Trophoblast cell (in vitro differentiated cells and primary cell): Measurements from ENCODE around the gene OLFM1.

Experiments used
- DNase-seq, 2 donors: peaks; one replicate each; pipeline ENCODE4 v3.0.0-alpha.2; 2016
- H2AFZ ChIP-seq: 2 replicates; pipeline ENCODE4 v1.6.1; 2013; ENCODE audit warnings: low read length, moderate library complexity, mild to moderate bottlenecking; ENCODE audit not compliant: insufficient read depth, poor library complexity
- H2AK5ac ChIP-seq: 2 replicates; pipeline ENCODE4 v1.6.1; 2013; ENCODE audit warnings: mild to moderate bottlenecking, low read length
- H2BK120ac ChIP-seq: 2 replicates; pipeline ENCODE4 v1.6.1; 2013; ENCODE audit warnings: low read length, mild to moderate bottlenecking, moderate library complexity; ENCODE audit not compliant: insufficient read depth, poor library complexity
- H2BK12ac ChIP-seq: 2 replicates; pipeline ENCODE4 v1.6.1; 2013; ENCODE audit warnings: mild to moderate bottlenecking, low read length, moderate library complexity
- H2BK5ac ChIP-seq: 2 replicates; pipeline ENCODE4 v1.6.1; 2013; ENCODE audit warnings: low read length, low read depth, moderate library complexity, mild to moderate bottlenecking; ENCODE audit not compliant: poor library complexity
- H3K14ac ChIP-seq: 2 replicates; pipeline ENCODE4 v1.6.1; 2013; ENCODE audit warnings: mild to moderate bottlenecking, low read length
- H3K18ac ChIP-seq: 2 replicates; pipeline ENCODE4 v1.6.1; 2013; ENCODE audit warnings: mild to moderate bottlenecking, low read length
- H3K23ac ChIP-seq: 2 replicates; pipeline ENCODE4 v1.6.1; 2013; ENCODE audit warnings: low read length
- H3K27ac ChIP-seq: 2 replicates; pipeline ENCODE4 v1.5.1; 2013; ENCODE audit warnings: low read depth, mild to moderate bottlenecking, inconsistent platforms, low read length, moderate library complexity
- H3K27me3 ChIP-seq: 2 replicates; pipeline ENCODE4 v1.6.1; 2013; ENCODE audit warnings: inconsistent platforms, mild to moderate bottlenecking, low read length, moderate library complexity; ENCODE audit not compliant: insufficient read depth
- H3K36me3 ChIP-seq, 2 experiments: 1 replicate in 1 of 2; 2 replicates in 1 of 2; pipeline ENCODE4 v1.6.1; 2013; ENCODE audit warnings: low read length in 2 of 2, mild to moderate bottlenecking in 2 of 2, moderate library complexity in 1 of 2; ENCODE audit not compliant: insufficient read depth in 2 of 2, control insufficient read depth in 1 of 2
- H3K4ac ChIP-seq: 2 replicates; pipeline ENCODE4 v1.6.1; 2013; ENCODE audit warnings: low read depth, mild to moderate bottlenecking, low read length, moderate library complexity
- H3K4me1 ChIP-seq, 2 experiments: 1 replicate in 1 of 2; 2 replicates in 1 of 2; pipeline ENCODE4 v1.6.1; 2013; ENCODE audit warnings: low read length in 2 of 2, mild to moderate bottlenecking in 2 of 2, moderate library complexity in 1 of 2; ENCODE audit not compliant: insufficient read depth in 2 of 2, control insufficient read depth in 1 of 2
- H3K4me2 ChIP-seq: 2 replicates; pipeline ENCODE4 v1.6.1; 2013; ENCODE audit warnings: inconsistent platforms, mild to moderate bottlenecking, low read length, moderate library complexity
- H3K4me3 ChIP-seq: 2 replicates; pipeline ENCODE4 v1.5.1; 2013; ENCODE audit warnings: mild to moderate bottlenecking, low read depth, low read length, inconsistent platforms
- H3K79me1 ChIP-seq: one replicate; pipeline ENCODE4 v1.6.1; 2013; ENCODE audit warnings: low read length
- H3K79me2 ChIP-seq: 2 replicates; pipeline ENCODE4 v1.6.1; 2013; ENCODE audit warnings: low read length, mild to moderate bottlenecking; ENCODE audit not compliant: control insufficient read depth, insufficient read depth, poor library complexity
- H3K9ac ChIP-seq: 2 replicates; pipeline ENCODE4 v1.6.1; 2013; ENCODE audit warnings: mild to moderate bottlenecking, low read length
- H3K9me3 ChIP-seq: 2 replicates; pipeline ENCODE4 v1.6.1; 2013; ENCODE audit warnings: low read depth, mild to moderate bottlenecking, control low read depth, inconsistent platforms, low read length; ENCODE audit not compliant: insufficient read depth
- H4K12ac ChIP-seq: 2 replicates; pipeline ENCODE4 v1.6.1; 2013; ENCODE audit warnings: low read depth, mild to moderate bottlenecking, low read length, moderate library complexity
- H4K8ac ChIP-seq: 2 replicates; pipeline ENCODE4 v1.6.1; 2013; ENCODE audit warnings: low read depth, mild to moderate bottlenecking, low read length, moderate library complexity
- H4K91ac ChIP-seq: one replicate; pipeline ENCODE4 v1.6.1; 2013; ENCODE audit warnings: low read depth, mild to moderate bottlenecking, low read length, moderate library complexity
- WGBS: extraction: QIAGEN DNeasy Blood & Tissue Kit; methylation state at CpG from one replicate; pipeline ENCODE4 v1.1.7; 2013; ENCODE audit warnings: missing lambda C conversion rate; ENCODE audit not compliant: insufficient read length, insufficient coverage; ENCODE audit errors: extremely low coverage; 5-methylcytosine and 5-hydroxymethylcytosine counted together

Gene OLFM1

DNA sequence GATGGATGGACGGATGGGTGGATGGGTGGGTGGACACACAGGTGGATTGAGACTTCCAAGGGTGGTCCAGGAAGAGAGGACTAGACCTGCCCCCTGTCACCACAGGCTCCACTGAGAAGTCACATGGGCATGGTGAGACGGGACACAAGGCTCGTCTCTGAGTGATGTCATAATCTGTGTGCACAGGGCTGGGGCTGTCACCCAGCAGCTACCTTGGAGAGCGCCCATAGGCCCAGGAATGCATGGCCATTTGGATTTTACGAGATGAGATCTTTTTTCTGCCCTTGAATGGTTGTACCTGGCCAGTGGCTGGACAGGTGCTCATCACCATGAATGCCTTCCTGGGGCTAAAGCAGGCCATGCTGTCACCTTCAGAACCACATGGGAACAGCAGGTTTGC, 3.1 kb downstream of the OLFM1 start:
- Histone ChIP-seq H4K8ac (no peak overlapping the region), H3K4ac (no peak overlapping the region), H3K18ac (no peak overlapping the region), H3K36me3 (no peaks in the 10 kb centered on the region), H2BK5ac (no peak overlapping the region), H3K23ac (no peak overlapping the region), H2AFZ (no peak overlapping the region), H3K9ac (no peak overlapping the region), H2BK12ac (no peak overlapping the region), H3K79me1 (no peaks in the 10 kb centered on the region), H3K27ac (no peak overlapping the region), H4K12ac (no peak overlapping the region), H4K91ac (no peak overlapping the region), H3K14ac (no peak overlapping the region), H3K4me1 (peaks cover 0 to 6% of the 10 kb centered on the region in 2 experiments), H2AK5ac (no peak overlapping the region), H3K4me3 (no peak overlapping the region), H3K9me3 (peaks cover 3% of the 10 kb centered on the region), H3K79me2 (no peaks in the 10 kb centered on the region), H2BK120ac (no peak overlapping the region), H3K4me2 (no peak overlapping the region), H3K27me3 (peaks cover 33% of the 10 kb centered on the region)
- peak in 1 of 2 donors; percentile 17 for DNase-seq
- WGBS: no CpG with 5 or more reads among the region's 5 CpGs

DNA sequence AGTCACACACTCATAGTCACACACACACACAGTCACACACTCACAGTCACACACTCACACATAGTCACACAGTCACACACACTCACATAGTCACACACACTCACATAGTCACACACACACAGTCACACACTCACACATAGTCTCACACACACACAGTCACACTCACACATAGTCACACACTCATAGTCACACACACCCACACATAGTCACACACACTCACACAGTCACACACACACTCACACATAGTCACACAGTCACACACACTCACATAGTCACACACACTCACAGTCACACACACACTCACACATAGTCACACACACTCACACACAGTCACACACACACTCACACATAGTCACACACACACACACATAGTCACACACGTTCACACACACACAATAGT, 4.1 kb downstream of the OLFM1 start:
- H2AFZ ChIP-seq: no peak overlapping the region
- H3K9ac ChIP-seq: no peak overlapping the region
- no peak overlapping the region for H3K4me2 ChIP-seq
- H3K18ac ChIP-seq: no peak overlapping the region
- H4K12ac ChIP-seq: no peak overlapping the region
- no peaks in the 10 kb centered on the region for H3K79me2 ChIP-seq
- no peak overlapping the region for H2BK120ac ChIP-seq
- no peak overlapping the region for H3K14ac ChIP-seq
- no peak overlapping the region for H4K91ac ChIP-seq
- no peak overlapping the region for H3K23ac ChIP-seq
- H2BK12ac ChIP-seq: no peak overlapping the region
- DNase-seq: no peak
- WGBS: no CpG with 5 or more reads among the region's 1 CpG
- H3K4me1 ChIP-seq: peaks cover 0 to 6% of the 10 kb centered on the region in 2 experiments
- H3K36me3 ChIP-seq: no peaks in the 10 kb centered on the region
- H3K9me3 ChIP-seq: peaks cover 3% of the 10 kb centered on the region
- no peak overlapping the region for H3K4ac ChIP-seq
- no peak overlapping the region for H3K4me3 ChIP-seq
- H2BK5ac ChIP-seq: no peak overlapping the region
- H3K27me3 ChIP-seq: peaks cover 33% of the 10 kb centered on the region
- H4K8ac ChIP-seq: no peak overlapping the region
- no peak overlapping the region for H3K27ac ChIP-seq
- H2AK5ac ChIP-seq: no peak overlapping the region
- H3K79me1 ChIP-seq: no peaks in the 10 kb centered on the region

DNA sequence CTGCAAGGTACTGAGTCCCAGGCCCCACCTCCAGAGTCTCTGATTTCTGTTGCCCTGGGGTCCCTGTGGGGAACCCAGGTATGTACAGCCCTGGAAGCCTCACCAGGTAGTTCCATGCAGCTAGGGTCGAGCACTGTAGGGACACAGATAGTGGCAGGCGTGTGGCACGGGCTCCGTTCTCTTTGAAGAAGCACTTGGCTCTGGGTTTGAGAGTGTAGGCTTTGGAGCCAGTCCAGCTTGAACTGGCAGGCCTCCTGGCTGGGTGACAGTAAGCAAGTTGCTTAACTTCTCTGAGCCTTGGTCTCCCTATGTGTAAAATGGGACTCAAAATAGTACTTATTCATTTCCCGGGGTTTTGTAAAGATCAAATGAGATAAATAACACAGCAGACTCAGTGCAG, 5.6 kb downstream of the OLFM1 start:
- Histone ChIP-seq H3K27ac (no peak overlapping the region), H3K27me3 (peaks cover 21% of the 10 kb centered on the region), H3K79me1 (no peaks in the 10 kb centered on the region), H3K14ac (no peak overlapping the region), H2BK12ac (no peak overlapping the region), H3K9ac (no peak overlapping the region), H4K12ac (no peak overlapping the region), H3K23ac (no peak overlapping the region), H2BK5ac (no peak overlapping the region), H3K4ac (no peak overlapping the region), H3K18ac (no peak overlapping the region), H2AFZ (no peak overlapping the region), H3K4me1 (peaks cover 0 to under 1% of the 10 kb centered on the region in 2 experiments), H3K79me2 (no peaks in the 10 kb centered on the region), H3K4me2 (no peak overlapping the region), H3K9me3 (peaks cover 3% of the 10 kb centered on the region), H3K4me3 (no peak overlapping the region), H4K91ac (no peak overlapping the region), H2BK120ac (no peak overlapping the region), H3K36me3 (no peaks in the 10 kb centered on the region), H2AK5ac (no peak overlapping the region), H4K8ac (no peak overlapping the region)
- WGBS: no CpG with 5 or more reads among the region's 5 CpGs
- no peak for DNase-seq

DNA sequence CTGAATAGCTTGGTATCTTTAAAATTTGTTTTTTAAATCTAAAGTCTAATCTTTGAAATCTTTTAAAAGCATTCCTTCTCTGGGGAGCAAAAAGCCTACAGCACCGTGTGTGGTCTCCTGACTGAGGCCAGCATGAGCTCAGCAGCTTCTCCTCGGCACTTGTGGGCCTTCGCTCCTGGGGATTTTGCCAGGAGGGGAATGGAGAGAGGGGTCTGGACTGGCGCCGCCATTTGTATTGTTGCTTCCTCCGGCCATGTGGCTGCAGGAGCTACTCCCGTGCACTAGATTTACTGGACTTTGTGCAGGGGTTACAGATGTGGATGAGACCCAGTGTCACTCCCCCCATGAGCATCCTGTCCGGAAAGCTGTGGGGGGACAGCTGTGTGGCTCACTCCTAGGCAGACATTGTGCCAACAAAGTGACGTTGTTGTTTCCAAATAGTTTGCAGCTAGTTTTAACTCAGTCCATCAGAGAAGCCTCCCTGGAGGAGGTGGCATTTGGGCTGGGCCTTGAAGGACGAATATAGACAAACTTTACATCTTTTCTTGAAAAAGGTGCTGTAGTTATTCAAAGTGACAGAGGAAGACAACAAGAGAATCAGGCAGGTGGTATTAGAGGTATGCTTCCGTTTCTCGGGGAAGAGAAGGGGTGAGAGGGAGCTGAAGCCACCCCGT, 6.6 kb downstream of the OLFM1 start:
- Histone ChIP-seq H3K4me3 (no peak overlapping the region), H3K23ac (no peak overlapping the region), H3K4me2 (no peak overlapping the region), H4K91ac (no peak overlapping the region), H2BK12ac (no peak overlapping the region), H3K27me3 (peaks cover 11% of the 10 kb centered on the region), H4K12ac (no peak overlapping the region), H4K8ac (no peak overlapping the region), H3K36me3 (no peaks in the 10 kb centered on the region), H3K18ac (no peak overlapping the region), H3K79me2 (no peaks in the 10 kb centered on the region), H3K14ac (no peak overlapping the region), H2BK120ac (no peak overlapping the region), H3K9me3 (peaks cover 3% of the 10 kb centered on the region), H3K27ac (no peak overlapping the region), H3K4ac (no peak overlapping the region), H2BK5ac (no peak overlapping the region), H3K79me1 (no peaks in the 10 kb centered on the region), H3K4me1 (no peaks in the 10 kb centered on the region), H3K9ac (no peak overlapping the region), H2AFZ (no peak overlapping the region), H2AK5ac (no peak overlapping the region)
- no CpG with 5 or more reads among the region's 13 CpGs for WGBS
- DNase-seq: no peak
